H1 (cell line): ENCODE measurements around the gene NHS. TPM values are rescaled to one million over a fixed set of nuclear protein-coding genes. Genes with fewer than 3 reads are reported as not detected.

Experiments
- CTCF ChIA-PET: fragments of 300-600 bp; sonication (Branson Sonifier 250); formaldehyde crosslinking; loops from one replicate; lab custom pipeline; 2021; ENCODE audit not compliant: partially characterized antibody; lab: Charles Lee
- POLR2A ChIA-PET: fragments of 300-600 bp; sonication (Branson Sonifier 250); formaldehyde crosslinking; loops from one replicate; lab custom pipeline; 2021; ENCODE audit warnings: inconsistent platforms; ENCODE audit not compliant: partially characterized antibody; lab: Charles Lee
- DNase-seq, 2 experiments: peaks; one replicate each; pipeline versions ENCODE4 v3.0.0 to v3.0.0-alpha.2; 2010 to 2022; ENCODE audit warnings: low spot score in 2 of 2, low read depth in 1 of 2, mixed read lengths in 1 of 2
- FAIRE-seq: peaks from 2 replicates; lab custom pipeline; 2011; peaks lifted over from hg19 to GRCh38; lab: Jason Lieb, UNC
- H2AFZ ChIP-seq: 2 replicates; pipeline ENCODE4 v1.8.1; 2012; ENCODE audit warnings: low read length, inconsistent platforms
- H2AK5ac ChIP-seq: 2 replicates; pipeline ENCODE4 v1.6.1; 2013; ENCODE audit warnings: low read depth, low read length
- H2BK120ac ChIP-seq: replicated peaks from 2 replicates; pipeline ENCODE3; 2013; ENCODE audit warnings: low read depth, low read length, inconsistent platforms
- H2BK12ac ChIP-seq: 2 replicates; pipeline ENCODE4 v1.6.1; 2013; ENCODE audit warnings: low read depth, low read length
- H2BK15ac ChIP-seq: 2 replicates; pipeline ENCODE4 v1.6.1; 2013; ENCODE audit warnings: low read length
- H2BK20ac ChIP-seq: 2 replicates; pipeline ENCODE4 v1.6.1; 2013; ENCODE audit warnings: low read length
- H2BK5ac ChIP-seq: 2 replicates; pipeline ENCODE4 v1.6.1; 2013; ENCODE audit warnings: low read depth, low read length
- H3K14ac ChIP-seq: 2 replicates; pipeline ENCODE4 v1.6.1; 2013; ENCODE audit warnings: inconsistent platforms; ENCODE audit not compliant: insufficient read length
- H3K18ac ChIP-seq: 2 replicates; pipeline ENCODE4 v1.6.1; 2013; ENCODE audit warnings: low read length; ENCODE audit errors: extremely low read depth
- H3K23ac ChIP-seq: 2 replicates; pipeline ENCODE4 v1.6.1; 2013; ENCODE audit warnings: inconsistent platforms; ENCODE audit not compliant: insufficient read length
- H3K23me2 ChIP-seq: 2 replicates; pipeline ENCODE4 v1.6.1; 2013; ENCODE audit warnings: low read depth, low read length
- H3K27ac ChIP-seq: 2 replicates; pipeline ENCODE4 v1.6.1; 2011; ENCODE audit warnings: low read depth, low read length, inconsistent platforms
- H3K27me3 ChIP-seq, 4 experiments: replicated peaks in 1 of 4; 1 replicate in 1 of 4; 2 replicates in 3 of 4; pipeline versions ENCODE4 v1.6.1 to v1.8.1; 2011 to 2013; ENCODE audit warnings: low read length in 3 of 4, mild to moderate bottlenecking in 3 of 4, inconsistent platforms in 2 of 4, mixed read lengths in 2 of 4, moderate library complexity in 1 of 4; ENCODE audit not compliant: control insufficient read depth in 3 of 4, insufficient read depth in 3 of 4; ENCODE audit errors: extremely low read depth in 1 of 4
- H3K36me3 ChIP-seq, 4 experiments: 2 replicates each; pipeline versions ENCODE4 v1.6.1 to v1.8.1; 2011 to 2013; ENCODE audit warnings: mild to moderate bottlenecking in 4 of 4, low read length in 3 of 4, moderate library complexity in 2 of 4, control low read depth in 1 of 4, inconsistent platforms in 1 of 4; ENCODE audit not compliant: insufficient read depth in 4 of 4, control insufficient read depth in 2 of 4
- H3K4ac ChIP-seq: replicated peaks from 2 replicates; pipeline ENCODE3; 2013; ENCODE audit warnings: low read length, low read depth, mixed read lengths, inconsistent platforms; ENCODE audit not compliant: insufficient read length
- H3K4me1 ChIP-seq, 4 experiments: replicated peaks in 1 of 4; 1 replicate in 1 of 4; 2 replicates in 3 of 4; pipeline versions ENCODE4 v1.6.1 to v1.8.1; 2011 to 2013; ENCODE audit warnings: low read length in 3 of 4, inconsistent platforms in 2 of 4, mixed read lengths in 1 of 4; ENCODE audit not compliant: insufficient read depth in 4 of 4, control insufficient read depth in 3 of 4
- H3K4me2 ChIP-seq, 2 experiments: 2 replicates each; pipeline versions ENCODE4 v1.6.1 to v1.8.1; 2011 to 2013; ENCODE audit warnings: low read depth in 2 of 2, low read length in 2 of 2, control low read depth in 1 of 2, inconsistent platforms in 1 of 2, mild to moderate bottlenecking in 1 of 2; ENCODE audit not compliant: insufficient read depth in 1 of 2
- H3K4me3 ChIP-seq, 4 experiments: fragments of 200-600, 300-600 bp in 1 of 4; sonication (generic), shearing (Covaris generic), sonication (Bioruptor Twin) in 1 of 4; 2 replicates each; pipeline versions ENCODE4 v1.5.1 to v1.8.1; 2011 to 2016; ENCODE audit warnings: low read length in 4 of 4, low read depth in 3 of 4, control low read depth in 2 of 4, inconsistent platforms in 2 of 4, mild to moderate bottlenecking in 2 of 4, mixed read lengths in 1 of 4, moderate library complexity in 1 of 4; ENCODE audit not compliant: insufficient read depth in 2 of 4; ENCODE audit errors: extremely low read depth in 1 of 4
- H3K56ac ChIP-seq: replicated peaks from 2 replicates; pipeline ENCODE3; 2013; ENCODE audit warnings: low read depth, mild to moderate bottlenecking, mixed read lengths, low read length, inconsistent platforms; ENCODE audit not compliant: insufficient read length
- H3K79me1 ChIP-seq: 2 replicates; pipeline ENCODE4 v1.6.1; 2013; ENCODE audit warnings: low read depth, low read length, control low read depth
- H3K79me2 ChIP-seq, 2 experiments: 2 replicates each; pipeline versions ENCODE4 v1.6.1 to v1.8.1; 2012 to 2013; ENCODE audit warnings: low read length in 2 of 2, mild to moderate bottlenecking in 2 of 2, inconsistent platforms in 1 of 2; ENCODE audit not compliant: insufficient read depth in 2 of 2, control insufficient read depth in 1 of 2
- H3K9ac ChIP-seq, 4 experiments: replicated peaks in 1 of 4; 1 replicate in 1 of 4; 2 replicates in 3 of 4; pipeline versions ENCODE4 v1.6.1 to v1.8.1; 2011 to 2013; ENCODE audit warnings: low read depth in 3 of 4, low read length in 3 of 4, control low read depth in 2 of 4, mild to moderate bottlenecking in 2 of 4, moderate library complexity in 2 of 4, inconsistent platforms in 1 of 4; ENCODE audit errors: extremely low read depth in 1 of 4
- H3K9me3 ChIP-seq, 2 experiments: 2 replicates each; pipeline versions ENCODE4 v1.6.1 to v1.8.1; 2012 to 2013; ENCODE audit warnings: mild to moderate bottlenecking in 2 of 2, moderate library complexity in 2 of 2, control low read depth in 1 of 2, inconsistent platforms in 1 of 2, low read depth in 1 of 2, low read length in 1 of 2, mixed read lengths in 1 of 2; ENCODE audit not compliant: insufficient read depth in 2 of 2
- H4K20me1 ChIP-seq, 2 experiments: replicated peaks in 1 of 2; 2 replicates each; pipeline versions ENCODE3 to v1.8.1; 2011 to 2013; ENCODE audit warnings: inconsistent platforms in 2 of 2, low read length in 2 of 2, mild to moderate bottlenecking in 1 of 2; ENCODE audit not compliant: insufficient read depth in 2 of 2, control insufficient read depth in 1 of 2
- H4K5ac ChIP-seq: 2 replicates; pipeline ENCODE4 v1.6.1; 2013; ENCODE audit warnings: low read length, low read depth, mixed read lengths, inconsistent platforms; ENCODE audit not compliant: insufficient read length
- H4K8ac ChIP-seq: 2 replicates; pipeline ENCODE4 v1.8.0; 2013; ENCODE audit warnings: mild to moderate bottlenecking, moderate library complexity, low read length, inconsistent platforms; ENCODE audit not compliant: insufficient read depth; ENCODE audit errors: extremely low read depth
- H4K91ac ChIP-seq: replicated peaks from 2 replicates; pipeline ENCODE3; 2013; ENCODE audit warnings: low read length, mixed read lengths, inconsistent platforms; ENCODE audit not compliant: insufficient read length
- CTCF ChIP-seq, 3 experiments: IDR thresholded peaks; 1 replicate in 2 of 3; 2 replicates in 1 of 3; pipeline versions ENCODE4 v1.5.1 to v1.6.1; 2011; ENCODE audit warnings: low read length in 3 of 3, mild to moderate bottlenecking in 3 of 3, inconsistent platforms in 2 of 3, low read depth in 1 of 3, moderate library complexity in 1 of 3; ENCODE audit not compliant: insufficient read depth in 1 of 3; ENCODE audit errors: control extremely low read depth in 1 of 3
- HDAC2 ChIP-seq, 2 experiments: fragments of 300-600 bp in 1 of 2; sonication (generic) in 1 of 2; IDR thresholded peaks; 2 replicates each; pipeline ENCODE4 v1.6.1; 2011 to 2012; ENCODE audit warnings: low read depth in 2 of 2, low read length in 2 of 2, mild to moderate bottlenecking in 2 of 2, moderate library complexity in 2 of 2, borderline replicate concordance in 1 of 2, inconsistent platforms in 1 of 2
- JUN ChIP-seq: IDR thresholded peaks from 2 replicates; pipeline ENCODE4 v1.6.1; 2011; ENCODE audit warnings: low read depth, mild to moderate bottlenecking, improper control_type of control experiment, low read length
- KDM4A ChIP-seq: IDR thresholded peaks from one replicate; pipeline ENCODE4 v1.7.1; 2012; ENCODE audit warnings: low read depth, mild to moderate bottlenecking, moderate library complexity, low read length, inconsistent platforms; ENCODE audit not compliant: severe bottlenecking
- MAFK ChIP-seq: IDR thresholded peaks from 2 replicates; pipeline ENCODE4 v1.6.1; 2012; ENCODE audit warnings: low read depth, mild to moderate bottlenecking, improper control_type of control experiment, low read length
- RAD21 ChIP-seq, 2 experiments: IDR thresholded peaks in 1 of 2; conservative IDR thresholded peaks in 1 of 2; 2 replicates each; pipeline ENCODE4 v1.6.1; 2011; ENCODE audit warnings: low read depth in 2 of 2, low read length in 2 of 2, improper control_type of control experiment in 1 of 2, inconsistent platforms in 1 of 2, mild to moderate bottlenecking in 1 of 2, moderate library complexity in 1 of 2
- SIRT6 ChIP-seq: IDR thresholded peaks from one replicate; pipeline ENCODE4 v1.7.1; 2012; ENCODE audit warnings: low read length, inconsistent platforms
- SRF ChIP-seq: IDR thresholded peaks from 2 replicates; pipeline ENCODE4 v1.6.1; 2011; ENCODE audit warnings: mild to moderate bottlenecking, low read depth, low read length, moderate library complexity
- SUZ12 ChIP-seq: fragments of 200-600 bp; sonication (generic); IDR thresholded peaks from 2 replicates; pipeline ENCODE4 v1.6.1; 2012; ENCODE audit warnings: mild to moderate bottlenecking, inconsistent platforms, low read length, moderate library complexity, mixed read lengths
- WGBS, 2 experiments: shearing (Covaris generic) in 1 of 2; methylation state at CpG; one replicate each; pipeline versions ENCODE4 v1.1.6 to v1.1.7; 2013 to 2015; ENCODE audit warnings: low lambda C conversion rate in 2 of 2, mixed read lengths in 2 of 2, inconsistent platforms in 1 of 2, low coverage in 1 of 2, missing lambda C conversion rate in 1 of 2; ENCODE audit not compliant: insufficient replicate concordance in 2 of 2, insufficient coverage in 1 of 2, insufficient read length in 1 of 2; ENCODE audit errors: extremely low coverage in 1 of 2, missing lambda C conversion rate in 1 of 2; 5-methylcytosine and 5-hydroxymethylcytosine counted together
- polyA plus RNA-seq, 7 experiments: library from polyadenylated mRNA; depleted of rRNA in 3 of 7; stranded (reverse) in 5 of 7; unstranded in 2 of 7; fragments of >200 nt in 5 of 7; fragments of 200-250 nt in 2 of 7; gene quantifications; 1 replicate in 5 of 7; 2 replicates in 1 of 7; 4 replicates in 1 of 7; pipeline versions ENCODE4 v1.2.1 to v1.2.3, GENCODE V29; 2011 to 2013; ENCODE audit warnings: missing spikeins in 2 of 7, mixed read lengths in 2 of 7
- total RNA-seq: library from RNA; stranded (reverse); fragmentation: NEBNext Ultra II Directional; extraction: Animal tissue kit (Norgen Biotek cat#: 25700); gene quantifications from 2 replicates; pipeline ENCODE4 v1.2.1, GENCODE V29; 2021

NHS gene
- total and polyA plus RNA-seq, 2 of the 8 experiments (the other 6 are each of a cell fraction or from before 2014, with no cell fraction given) = 2.2 to 6.7 TPM

GRCh38 chrX:17590892-17591740 lies 216.1 kb downstream of the NHS start:
- H3K56ac ChIP-seq = no peak overlapping the region
- no peak overlapping the region for H2AFZ ChIP-seq
- no peak overlapping the region for H4K91ac ChIP-seq
- CTCF ChIA-PET = interaction anchor here (0.9 to 5.2 kb wide), 11 partner anchors 10 to 348 kb away, joined by 3 to 33 read pairs (median 4); no protein-coding TSS in a partner anchor
- H3K79me1 ChIP-seq = no peaks in the 10 kb centered on the region
- DNase-seq (peak; percentile 36 to 49), FAIRE-seq (no peak)
- H3K36me3 ChIP-seq = no peaks in the 10 kb centered on the region
- no peak overlapping the region for H3K23ac ChIP-seq
- no peak overlapping the region for H2BK120ac ChIP-seq
- H3K4me3 ChIP-seq = no peak overlapping the region
- no peak overlapping the region for H3K4ac ChIP-seq
- WGBS, 2 experiments = 68% methylated on average over 9 of the region's 9 CpGs; no CpG with 5 or more reads in 1 of the 2 experiments
- no peak overlapping the region for H2BK12ac ChIP-seq
- H3K14ac ChIP-seq = no peak overlapping the region
- H4K8ac ChIP-seq = no peak overlapping the region
- no peaks in the 10 kb centered on the region for H3K27me3 ChIP-seq
- H3K23me2 ChIP-seq = no peaks in the 10 kb centered on the region
- H4K5ac ChIP-seq = no peak overlapping the region
- H2BK15ac ChIP-seq = no peak overlapping the region
- no peak overlapping the region for H2BK5ac ChIP-seq
- POLR2A ChIA-PET = no interaction called here
- H2AK5ac ChIP-seq = no peak overlapping the region
- no peaks in the 10 kb centered on the region; a peak in 1 of 7 replicates for H3K4me1 ChIP-seq
- H2BK20ac ChIP-seq = no peak overlapping the region
- no peak overlapping the region for H3K18ac ChIP-seq
- H3K27ac ChIP-seq = no peak overlapping the region
- no peak overlapping the region for H3K9ac ChIP-seq
- H3K9me3 ChIP-seq = no peaks in the 10 kb centered on the region
- no peaks in the 10 kb centered on the region for H4K20me1 ChIP-seq
- H3K4me2 ChIP-seq = no peak overlapping the region
- H3K79me2 ChIP-seq = no peaks in the 10 kb centered on the region
- 0 out of 2 replicates have a peak, but pooled peaks have one; percentile 28 for TF ChIP-seq MAFK
- no peak for TF ChIP-seq HDAC2 (IDR thresholded peaks at IDR 0.05; ENCODE audit: borderline replicate concordance in 1 of 2, low read depth in 2 of 2, low read length in 2 of 2)
- no peak for TF ChIP-seq SRF
- TF ChIP-seq SUZ12 = no peak
- no peak for TF ChIP-seq SIRT6
- TF ChIP-seq JUN = no peak
- no peak for TF ChIP-seq KDM4A
- TF ChIP-seq RAD21 (IDR thresholded peaks at IDR 0.05 in 1 of 2, conservative IDR thresholded peaks at IDR 0.05 in 1 of 2; ENCODE audit: low read depth in 2 of 2, low read length in 2 of 2) = peak; percentile 81 to 86
- peak; percentile 50 to 77 (median 72) for TF ChIP-seq CTCF (IDR thresholded peaks at IDR 0.05; ENCODE audit: control extremely low read depth in 1 of 3, insufficient read depth in 1 of 3, low read depth in 1 of 3, low read length in 3 of 3)
